ENCODE data around the gene SCRN1. TPM values are rescaled to one million over a fixed set of nuclear protein-coding genes. Genes with fewer than 3 reads are reported as not detected.

Gene SCRN1
- total RNA-seq, 3 donors from 2014 or later (not counting 1 experiment from before 2014, with no cell fraction given) = 23.4 to 31.3 (median 26.9) TPM

- no peak overlapping the region for H3K27ac Mint-ChIP-seq
- H3K9me3 Mint-ChIP-seq = no peaks in the 10 kb centered on the region
- no peak for TF ChIP-seq CTCF (IDR thresholded peaks at IDR 0.05)
- ATAC-seq (no peak), DNase-seq (no peak)
- peaks cover 8% of the 10 kb centered on the region for H3K4me1 ChIP-seq (ENCODE audit: control insufficient read depth, insufficient read depth, low read length)
- H3K4me3 Mint-ChIP-seq = no peak overlapping the region
- peaks cover 29 to 44% of the 10 kb centered on the region in 2 donors for H3K4me1 Mint-ChIP-seq
- H3K27me3 ChIP-seq (ENCODE audit: control insufficient read depth, insufficient read depth, low read length) = no peaks in the 10 kb centered on the region
- no peaks in the 10 kb centered on the region for H3K9me3 ChIP-seq (ENCODE audit: control insufficient read depth, insufficient read depth, low read length)
- WGBS (ENCODE audit: insufficient coverage) = 94% methylated on average over 8 of the region's 8 CpGs
- intact Hi-C loops (cut with micrococcal nuclease) = loop anchor here (10.0 kb wide), 1 partner anchor 114 kb away; no protein-coding TSS in a partner anchor
- H3K27me3 Mint-ChIP-seq (ENCODE audit: low read depth in 2 of 2) = no peaks in the 10 kb centered on the region
- no peak overlapping the region for H3K4me3 ChIP-seq (ENCODE audit: low read length)
- H3K27ac ChIP-seq (ENCODE audit: low read length) = no peak overlapping the region
- H3K36me3 Mint-ChIP-seq = no peaks in the 10 kb centered on the region
- H3K36me3 ChIP-seq (ENCODE audit: control insufficient read depth, insufficient read depth, low read length) = peaks cover 2% of the 10 kb centered on the region
These were observed 38.4 kb downstream of the SCRN1 start for GRCh38 chr7:29951206-29951605.

- Histone ChIP-seq H3K4me3 (ENCODE audit: low read length) (no peak overlapping the region), H3K27me3 (ENCODE audit: control insufficient read depth, insufficient read depth, low read length) (no peaks in the 10 kb centered on the region), H3K36me3 (ENCODE audit: control insufficient read depth, insufficient read depth, low read length) (peaks cover 2% of the 10 kb centered on the region), H3K27ac (ENCODE audit: low read length) (no peak overlapping the region), H3K9me3 (ENCODE audit: control insufficient read depth, insufficient read depth, low read length) (no peaks in the 10 kb centered on the region), H3K4me1 (ENCODE audit: control insufficient read depth, insufficient read depth, low read length) (peaks cover under 1% of the 10 kb centered on the region)
- no peaks in the 10 kb centered on the region for H3K36me3 Mint-ChIP-seq
- no peak for DNase-seq
- H3K27me3 Mint-ChIP-seq (ENCODE audit: low read depth in 2 of 2) = no peaks in the 10 kb centered on the region
- 92% methylated on average over 8 of the region's 8 CpGs for WGBS (ENCODE audit: insufficient coverage)
- H3K4me3 Mint-ChIP-seq = no peak overlapping the region
- intact Hi-C loops (cut with micrococcal nuclease) = loop anchor here (10.0 kb wide), 1 partner anchor 114 kb away; no protein-coding TSS in a partner anchor
- no peaks in the 10 kb centered on the region for H3K9me3 Mint-ChIP-seq
- H3K27ac Mint-ChIP-seq = no peak overlapping the region
- H3K4me1 Mint-ChIP-seq = peaks cover 22 to 37% of the 10 kb centered on the region in 2 donors
- ATAC-seq = no peak
- no peak for TF ChIP-seq CTCF (IDR thresholded peaks at IDR 0.05)
These were observed 39.1 kb downstream of the SCRN1 start for GRCh38 chr7:29950480-29950879.

DNA sequence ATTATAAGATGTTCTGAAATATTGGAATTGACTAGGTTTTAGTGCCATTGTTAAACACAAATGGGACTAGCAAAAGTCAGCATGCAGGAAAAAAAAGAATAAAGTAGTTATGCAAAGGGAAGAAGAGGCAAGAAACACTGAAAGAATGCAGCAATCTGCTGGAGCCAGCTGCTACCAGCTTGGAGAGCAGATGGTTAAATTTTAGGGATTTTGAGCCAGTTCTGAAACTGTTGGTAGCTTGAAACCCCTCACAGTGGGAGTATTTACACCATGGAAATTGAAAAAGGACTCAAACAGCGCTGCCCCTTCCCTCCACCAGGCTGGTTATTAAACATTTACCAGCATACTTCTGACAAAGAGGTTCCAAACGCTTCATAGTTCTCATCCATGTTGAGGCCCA, 41.0 kb downstream of the SCRN1 start:
- ATAC-seq (no peak), DNase-seq (no peak)
- Histone ChIP-seq H3K36me3 (ENCODE audit: control insufficient read depth, insufficient read depth, low read length) (peaks cover 6% of the 10 kb centered on the region), H3K27me3 (ENCODE audit: control insufficient read depth, insufficient read depth, low read length) (no peaks in the 10 kb centered on the region), H3K4me1 (ENCODE audit: control insufficient read depth, insufficient read depth, low read length) (no peaks in the 10 kb centered on the region), H3K4me3 (ENCODE audit: low read length) (no peak overlapping the region), H3K9me3 (ENCODE audit: control insufficient read depth, insufficient read depth, low read length) (no peaks in the 10 kb centered on the region), H3K27ac (ENCODE audit: low read length) (no peak overlapping the region)
- no peaks in the 10 kb centered on the region for H3K36me3 Mint-ChIP-seq
- H3K27ac Mint-ChIP-seq = no peak overlapping the region
- TF ChIP-seq CTCF (IDR thresholded peaks at IDR 0.05) = no peak
- H3K9me3 Mint-ChIP-seq = no peaks in the 10 kb centered on the region
- H3K4me3 Mint-ChIP-seq = no peak overlapping the region
- WGBS (ENCODE audit: insufficient coverage) = 84% methylated on average over 2 of the region's 2 CpGs
- intact Hi-C loops (cut with micrococcal nuclease) = no loop called here
- no peaks in the 10 kb centered on the region for H3K27me3 Mint-ChIP-seq (ENCODE audit: low read depth in 2 of 2)
- H3K4me1 Mint-ChIP-seq = peaks cover 3 to 18% of the 10 kb centered on the region in 2 donors
